K562 (cell line): ENCODE measurements around the gene PNPLA2. TPM values are rescaled to one million over a fixed set of nuclear protein-coding genes. Genes with fewer than 3 reads are reported as not detected.

Experiments
- ATF6 ChIP-seq: sonication (generic); formaldehyde crosslinking; IDR thresholded peaks from 2 replicates; pipeline ENCODE4 v1.4.0; 2020; ENCODE audit warnings: mild to moderate bottlenecking, missing genetic modification reagents
- BACH1 ChIP-seq: fragments of 200-800 bp; sonication (Bioruptor generic); IDR thresholded peaks from 2 replicates; pipeline ENCODE4 v1.6.1; 2016; ENCODE audit warnings: missing genetic modification characterization, missing compliant biosample characterization
- CEBPB ChIP-seq: fragments of 450-650 bp; IDR thresholded peaks from 2 replicates; pipeline ENCODE4 v1.6.1; 2016; ENCODE audit warnings: missing genetic modification characterization, missing compliant biosample characterization
- DLX4 ChIP-seq: fragments of 250-450 bp; sonication (Bioruptor Pico); IDR thresholded peaks from 2 replicates; pipeline ENCODE4 v1.6.1; 2021; ENCODE audit warnings: mild to moderate bottlenecking
- ESRRB ChIP-seq: fragments of 250-450 bp; sonication (Bioruptor Pico); IDR thresholded peaks from 2 replicates; pipeline ENCODE4 v1.5.0; 2020; ENCODE audit warnings: mild to moderate bottlenecking, moderate library complexity, borderline replicate concordance
- GABPB1 ChIP-seq: sonication (generic); formaldehyde crosslinking; IDR thresholded peaks from 2 replicates; pipeline ENCODE4 v1.8.0; 2022; ENCODE audit warnings: mild to moderate bottlenecking, missing genetic modification reagents
- HOMEZ ChIP-seq: fragments of 250-450 bp; sonication (Bioruptor Pico); IDR thresholded peaks from 2 replicates; pipeline ENCODE4 v1.4.0; 2020; ENCODE audit warnings: mild to moderate bottlenecking, moderate library complexity
- MTF1 ChIP-seq: fragments of 250-450 bp; sonication (Bioruptor Pico); IDR thresholded peaks from 2 replicates; pipeline ENCODE4 v1.9.0; 2021; ENCODE audit warnings: moderate library complexity, mild to moderate bottlenecking, inconsistent platforms, borderline replicate concordance
- PYGO2 ChIP-seq: fragments of 450-650 bp; IDR thresholded peaks from 2 replicates; pipeline ENCODE4 v1.6.1; 2016; ENCODE audit warnings: mild to moderate bottlenecking, missing genetic modification characterization, moderate library complexity, missing compliant biosample characterization
- RBM34 ChIP-seq: fragments of 200-400 bp; formaldehyde crosslinking; IDR thresholded peaks from 2 replicates; pipeline ENCODE4 v1.6.1; 2018; ENCODE audit warnings: low read length, borderline replicate concordance; ENCODE audit not compliant: insufficient read depth
- TCF15 ChIP-seq: fragments of 250-450 bp; sonication (Bioruptor Pico); IDR thresholded peaks from 2 replicates; pipeline ENCODE4 v1.8.0; 2022; ENCODE audit warnings: moderate library complexity, mild to moderate bottlenecking, inconsistent platforms
- ZC3H11A ChIP-seq: IDR thresholded peaks from 2 replicates; pipeline ENCODE4 v1.6.1; 2012; ENCODE audit warnings: low read depth, low read length, improper control_type of control experiment
- ZNF274 ChIP-seq: IDR thresholded peaks from 2 replicates; pipeline ENCODE4 v1.6.1; 2011; ENCODE audit warnings: low read depth, mild to moderate bottlenecking, low read length, moderate library complexity, borderline replicate concordance
- ZNF609 ChIP-seq: sonication (generic); formaldehyde crosslinking; IDR thresholded peaks from 2 replicates; pipeline ENCODE4 v1.8.1; 2023; ENCODE audit warnings: missing genetic modification reagents, mild to moderate bottlenecking, borderline replicate concordance
- polyA plus RNA-seq, 8 experiments: library from polyadenylated mRNA; depleted of rRNA in 4 of 8; stranded (reverse) in 5 of 8; unstranded in 3 of 8; fragments of >200 nt; fragmentation: Nextera tagmentation in 2 of 8; fragmentation: Illumina TruSeq in 1 of 8; extraction: Ambion mirVana in 2 of 8; extraction: Trizol in 1 of 8; gene quantifications; 2 replicates each; pipeline versions ENCODE4 v1.2.1 to v1.2.3, GENCODE V29; 2011 to 2014; ENCODE audit warnings: inconsistent platforms in 1 of 8, missing spikeins in 1 of 8
- total RNA-seq, 7 experiments: library from RNA; depleted of rRNA in 6 of 7; stranded (reverse); fragments of >200 nt in 6 of 7; fragmentation: Illumina TruSeq in 2 of 7; extraction: Trizol in 2 of 7; gene quantifications; 2 replicates each; pipeline versions ENCODE4 v1.2.1 to v1.2.3, GENCODE V29; 2011 to 2021; ENCODE audit warnings: low replicate concordance in 1 of 7

Gene PNPLA2
- total and polyA plus RNA-seq, 9 of the 15 experiments (the other 6 are each of a cell fraction or from before 2014, with no cell fraction given), result 0.39 to 87.1 (median 8.4) TPM

GRCh38 chr11:842370-843002 is 23.8 kb downstream of the PNPLA2 start, which contains the start of the genes POLR2L and TSPAN4 (continued):
- no peak for TF ChIP-seq MTF1 (CRISPR knock-in tag)
- no peak for TF ChIP-seq TCF15
- TF ChIP-seq GABPB1 (CRISPR knock-in tag), result no peak; the same call in 1 of the 2 replicates
- TF ChIP-seq CEBPB (tag), result no peak
- TF ChIP-seq BACH1 (tag), result no peak
- no peak for TF ChIP-seq RBM34
- 0 out of 2 replicates have a peak, but pooled peaks have one; percentile 46 for TF ChIP-seq ATF6 (CRISPR knock-in tag)
- no peak for TF ChIP-seq ZNF274
- TF ChIP-seq HOMEZ (CRISPR knock-in tag), result no peak
- no peak for TF ChIP-seq ZC3H11A
- TF ChIP-seq ZNF609, result peak; percentile 77; the same call in 1 of the 2 replicates
- TF ChIP-seq DLX4, result no peak
- no peak for TF ChIP-seq ESRRB (CRISPR knock-in tag)
- no peak for TF ChIP-seq PYGO2
